ENCODE data around the gene KRT79. TPM values are rescaled to one million over a fixed set of nuclear protein-coding genes. Genes with fewer than 3 reads are reported as not detected.
"Not testable (repeated sequence)": the region's sequence is repeated elsewhere in the genome, so short reads cannot be mapped to it uniquely, and the experiment has no call there.

KRT79 gene
- total and polyA plus RNA-seq, 8 donors, result 0.09 TPM; not detected in 7

DNA sequence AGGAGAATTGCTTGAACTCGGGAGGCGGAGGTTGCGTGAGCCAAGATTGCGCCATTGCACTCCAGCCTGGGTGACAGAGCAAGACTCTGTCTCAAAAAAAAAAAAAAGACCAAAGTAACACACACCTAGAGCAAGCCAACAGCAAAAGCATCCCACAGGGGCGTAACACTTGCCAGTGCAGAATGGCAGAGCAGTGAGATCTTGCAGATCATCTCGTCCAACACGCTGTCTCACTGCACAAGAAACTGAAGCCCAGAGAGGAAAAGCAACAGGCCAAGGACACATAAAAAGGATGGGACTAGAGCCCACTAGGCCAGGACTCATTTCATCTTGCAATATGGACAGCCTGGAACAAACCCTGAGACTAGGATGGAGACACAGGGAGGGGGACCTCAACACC lies 27.4 kb upstream of the KRT79 start:
- TF ChIP-seq, protein P1, sequence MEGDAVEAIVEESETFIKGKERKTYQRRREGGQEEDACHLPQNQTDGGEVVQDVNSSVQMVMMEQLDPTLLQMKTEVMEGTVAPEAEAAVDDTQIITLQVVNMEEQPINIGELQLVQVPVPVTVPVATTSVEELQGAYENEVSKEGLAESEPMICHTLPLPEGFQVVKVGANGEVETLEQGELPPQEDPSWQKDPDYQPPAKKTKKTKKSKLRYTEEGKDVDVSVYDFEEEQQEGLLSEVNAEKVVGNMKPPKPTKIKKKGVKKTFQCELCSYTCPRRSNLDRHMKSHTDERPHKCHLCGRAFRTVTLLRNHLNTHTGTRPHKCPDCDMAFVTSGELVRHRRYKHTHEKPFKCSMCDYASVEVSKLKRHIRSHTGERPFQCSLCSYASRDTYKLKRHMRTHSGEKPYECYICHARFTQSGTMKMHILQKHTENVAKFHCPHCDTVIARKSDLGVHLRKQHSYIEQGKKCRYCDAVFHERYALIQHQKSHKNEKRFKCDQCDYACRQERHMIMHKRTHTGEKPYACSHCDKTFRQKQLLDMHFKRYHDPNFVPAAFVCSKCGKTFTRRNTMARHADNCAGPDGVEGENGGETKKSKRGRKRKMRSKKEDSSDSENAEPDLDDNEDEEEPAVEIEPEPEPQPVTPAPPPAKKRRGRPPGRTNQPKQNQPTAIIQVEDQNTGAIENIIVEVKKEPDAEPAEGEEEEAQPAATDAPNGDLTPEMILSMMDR (IDR thresholded peaks at IDR 0.05), result no peak
- ATAC-seq (no peak), DNase-seq (no peak), FAIRE-seq (no peak)
- H3K4me3 ChIP-seq, result no peak overlapping the region
- no peaks in the 10 kb centered on the region for H3K4me1 ChIP-seq
- H3K36me3 ChIP-seq, result no peaks in the 10 kb centered on the region
- no peak overlapping the region for H3K27ac ChIP-seq
- intact Hi-C loops (cut with DNase I), result loop anchor here in 1 of 3 donors (10.0 kb wide), 1 partner anchor 487 kb away; no protein-coding TSS in a partner anchor
- H3K9me3 ChIP-seq, result no peaks in the 10 kb centered on the region
- no peaks in the 10 kb centered on the region for H3K27me3 ChIP-seq
- 93 to 94% methylated on average over 7 of the region's 7 CpGs for WGBS, 2 donors

DNA sequence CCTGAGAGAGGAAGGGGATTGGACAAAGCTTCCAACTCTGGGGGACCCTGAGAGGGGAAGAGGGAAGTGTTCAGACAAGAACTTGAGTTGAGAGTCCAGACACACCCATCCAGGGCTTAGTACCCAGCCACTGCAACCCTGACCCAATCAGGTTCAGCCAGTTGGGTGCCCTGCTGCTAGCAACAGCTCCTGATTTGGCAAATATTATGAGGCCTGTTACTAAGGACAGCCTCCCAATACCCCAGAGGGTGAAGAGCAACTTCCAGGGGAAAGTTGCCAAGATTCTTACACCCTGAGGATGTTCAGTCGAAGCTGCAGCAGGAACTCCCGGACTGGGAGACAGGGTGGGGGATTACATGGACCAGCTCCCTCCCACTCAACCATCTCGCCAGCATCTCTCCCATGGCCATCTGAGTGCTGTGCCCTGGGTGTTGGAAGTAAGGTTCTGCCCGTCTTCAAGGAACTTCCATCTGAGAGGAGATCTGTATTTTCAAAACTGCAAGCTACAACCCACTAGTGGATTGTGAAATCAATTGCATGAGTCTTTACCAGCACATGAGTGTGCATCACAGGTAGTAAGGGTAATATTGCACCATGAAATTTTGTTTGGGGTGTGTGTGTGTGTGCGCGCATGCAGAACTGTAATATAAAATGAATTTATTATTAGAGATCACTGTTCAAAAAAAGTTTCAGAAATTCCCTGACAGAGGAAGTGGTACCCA lies 26.2 kb upstream of the KRT79 start:
- intact Hi-C loops (cut with DNase I), result loop anchor here in 1 of 3 donors (10.0 kb wide), 1 partner anchor 485 kb away; no protein-coding TSS in a partner anchor
- 76 to 83% methylated on average over 6 of the region's 6 CpGs for WGBS, 2 donors
- H3K9me3 ChIP-seq, result no peaks in the 10 kb centered on the region

DNA sequence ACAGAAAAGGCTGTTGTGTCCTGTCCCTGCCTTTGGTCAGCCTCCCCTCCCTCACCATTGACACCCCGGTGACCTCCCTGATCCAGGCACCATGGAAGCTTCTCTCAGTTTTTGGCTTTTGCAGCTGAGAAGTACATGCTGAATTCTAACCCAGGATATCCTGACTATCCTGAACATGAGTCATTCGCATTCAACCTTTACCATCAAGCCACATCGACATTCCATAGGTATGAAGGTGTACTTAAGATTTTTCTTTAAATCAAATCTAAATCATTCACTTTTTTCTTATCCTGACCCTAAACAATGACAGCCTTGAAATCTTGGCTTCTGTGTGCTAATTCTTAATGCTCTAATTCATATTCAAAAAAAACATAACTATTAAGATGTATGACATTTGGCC lies 23.4 kb upstream of the KRT79 start:
- Histone ChIP-seq H3K4me3 (no peak overlapping the region), H3K27ac (no peak overlapping the region)
- FAIRE-seq, result no peak

More for the DNA sequence above, 26.2 kb upstream of the KRT79 start:
- no peak overlapping the region for H3K4me3 ChIP-seq
- H3K27me3 ChIP-seq, result no peaks in the 10 kb centered on the region
- DNase-seq, result no peak
- H3K27ac ChIP-seq, result no peak overlapping the region
- peak in 3 of 4 donors; percentile 38 to 67 (median 66) for ATAC-seq
- H3K36me3 ChIP-seq, result no peaks in the 10 kb centered on the region
- TF ChIP-seq, protein P1 (IDR thresholded peaks at IDR 0.05), result no peak
- no peaks in the 10 kb centered on the region for H3K4me1 ChIP-seq
- FAIRE-seq, result no peak

DNA sequence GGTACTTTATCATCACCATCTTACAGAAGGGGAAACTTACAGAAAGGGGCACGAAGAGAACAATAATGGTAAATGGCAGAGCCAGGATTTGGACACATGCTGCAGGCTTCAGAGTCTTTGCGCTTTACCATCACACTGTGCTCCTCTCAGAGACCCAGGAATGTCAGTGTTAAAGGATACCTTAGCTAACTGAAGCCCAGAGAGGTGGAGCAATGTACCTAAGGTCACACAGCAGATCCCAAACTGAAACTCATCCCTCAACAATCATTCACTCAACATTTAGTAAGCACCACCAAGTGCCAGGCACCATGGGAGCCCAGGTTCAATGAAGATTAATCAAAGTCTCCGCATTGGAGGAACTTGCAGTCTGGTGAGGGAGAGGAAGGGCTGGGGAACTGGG lies 22.7 kb upstream of the KRT79 start:
- Histone ChIP-seq H3K27me3 (no peaks in the 10 kb centered on the region), H3K4me3 (no peak overlapping the region), H3K9me3 (no peaks in the 10 kb centered on the region), H3K36me3 (no peaks in the 10 kb centered on the region), H3K27ac (no peak overlapping the region), H3K4me1 (no peaks in the 10 kb centered on the region)
- DNase-seq (no peak), FAIRE-seq (no peak), ATAC-seq (no peak)
- TF ChIP-seq, protein P1 (IDR thresholded peaks at IDR 0.05), result no peak
- WGBS, 2 donors, result 86 to 87% methylated on average over 3 of the region's 3 CpGs
- intact Hi-C loops (cut with DNase I), result no loop called here

More for the DNA sequence above, 23.4 kb upstream of the KRT79 start:
- Histone ChIP-seq H3K36me3 (no peaks in the 10 kb centered on the region), H3K9me3 (no peaks in the 10 kb centered on the region), H3K27me3 (no peaks in the 10 kb centered on the region), H3K4me1 (no peaks in the 10 kb centered on the region)
- ATAC-seq (no peak), DNase-seq (no peak)
- intact Hi-C loops (cut with DNase I), result no loop called here
- TF ChIP-seq, protein P1 (IDR thresholded peaks at IDR 0.05), result no peak
- WGBS, 2 donors, result 80 to 93% methylated on average over 3 of the region's 3 CpGs

DNA sequence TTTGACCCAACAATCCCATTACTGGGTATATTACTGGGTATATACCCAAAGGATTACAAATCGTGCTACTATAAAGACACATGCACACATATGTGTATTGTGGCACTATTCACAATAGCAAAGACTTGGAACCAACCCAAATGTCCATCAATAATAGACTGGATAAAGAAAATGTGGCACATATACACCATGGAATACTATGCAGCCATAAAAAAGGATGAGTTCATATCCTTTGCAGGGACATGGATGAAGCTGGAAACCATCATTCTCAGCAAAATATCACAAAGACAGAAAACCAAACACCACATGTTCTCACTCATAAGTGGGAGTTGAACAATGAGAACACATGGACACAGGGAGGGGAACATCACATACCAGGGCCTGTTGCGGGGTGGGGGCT lies 22.0 kb upstream of the KRT79 start:
- H3K36me3 ChIP-seq; H3K27me3 ChIP-seq; intact Hi-C loops (cut with DNase I); FAIRE-seq; ATAC-seq; H3K9me3 ChIP-seq; H3K4me1 ChIP-seq; H3K27ac ChIP-seq; H3K4me3 ChIP-seq; DNase-seq: not testable (repeated sequence)
- 89 to 92% methylated on average over 2 of the region's 2 CpGs for WGBS, 2 donors

Measured in pancreas (tissue), 10 donors.